GM23338 (cell line): ENCODE measurements around the gene JMJD7. TPM values are rescaled to one million over a fixed set of nuclear protein-coding genes. Genes with fewer than 3 reads are reported as not detected.

Experiments used
- ATAC-seq: fragments of 200-7000 bp; cut with Tn5 transposase; 3 replicates; pipeline ENCODE4 v1.9.1; 2020
- DNase-seq: peaks from one replicate; pipeline ENCODE4 v3.0.0-alpha.2; 2015; ENCODE audit warnings: low spot score
- H2AFZ ChIP-seq: fragments of 200-600 bp; sonication (generic); 2 replicates; pipeline ENCODE4 v1.8.0; 2016; ENCODE audit warnings: antibody characterized with exemption, mild to moderate bottlenecking, moderate library complexity
- H3F3A ChIP-seq: fragments of 200-600 bp; sonication (generic); replicated peaks from 2 replicates; pipeline ENCODE4 v1.8.0; 2017; ENCODE audit warnings: antibody characterized with exemption, mixed run types, low read depth
- H3K27ac ChIP-seq: fragments of 200-600 bp; sonication (generic); 2 replicates; pipeline ENCODE4 v1.6.1; 2016; ENCODE audit warnings: low read depth
- H3K27me3 ChIP-seq: fragments of 200-600 bp; sonication (generic); 2 replicates; pipeline ENCODE4 v1.8.0; 2016; ENCODE audit warnings: mild to moderate bottlenecking, mixed run types, moderate library complexity; ENCODE audit not compliant: insufficient read depth
- H3K36me3 ChIP-seq: fragments of 200-600 bp; sonication (generic); 2 replicates; pipeline ENCODE4 v1.8.0; 2016; ENCODE audit warnings: mild to moderate bottlenecking; ENCODE audit not compliant: insufficient read depth
- H3K4me1 ChIP-seq: fragments of 200-600 bp; sonication (generic); 2 replicates; pipeline ENCODE4 v1.8.0; 2016; ENCODE audit warnings: mild to moderate bottlenecking, moderate library complexity; ENCODE audit not compliant: insufficient read depth
- H3K4me2 ChIP-seq: fragments of 200-600 bp; sonication (generic); 2 replicates; pipeline ENCODE4 v1.7.1; 2017; ENCODE audit warnings: mixed run types
- H3K4me3 ChIP-seq: fragments of 200-600 bp; sonication (generic); 2 replicates; pipeline ENCODE4 v1.6.1; 2016; ENCODE audit warnings: mixed run types
- H3K79me2 ChIP-seq: fragments of 200-600 bp; sonication (generic); replicated peaks from 2 replicates; pipeline ENCODE4 v1.8.0; 2017; ENCODE audit warnings: mild to moderate bottlenecking; ENCODE audit not compliant: insufficient read depth
- H3K9me2 ChIP-seq: fragments of 200-600 bp; sonication (generic); 2 replicates; pipeline ENCODE4 v1.8.0; 2017; ENCODE audit not compliant: insufficient read depth
- H4K20me1 ChIP-seq: fragments of 200-600 bp; sonication (generic); replicated peaks from 2 replicates; pipeline ENCODE4 v1.8.0; 2017; ENCODE audit warnings: mild to moderate bottlenecking; ENCODE audit not compliant: insufficient read depth
- H3K27ac Mint-ChIP-seq: 2 replicates; pipeline ENCODE4 v1.8.0; 2020; ENCODE audit warnings: inconsistent platforms, mild to moderate bottlenecking, moderate library complexity, mixed read lengths
- H3K27me3 Mint-ChIP-seq: 3 replicates; pipeline ENCODE4 v1.8.0; 2022; ENCODE audit warnings: low read depth, mild to moderate bottlenecking, moderate library complexity, mixed read lengths, inconsistent platforms; ENCODE audit not compliant: insufficient read depth, poor library complexity
- H3K36me3 Mint-ChIP-seq: 3 replicates; pipeline ENCODE4 v1.8.0; 2021; ENCODE audit warnings: low read depth, mild to moderate bottlenecking, inconsistent platforms, moderate library complexity, mixed read lengths
- H3K4me1 Mint-ChIP-seq: 3 replicates; pipeline ENCODE4 v1.8.0; 2020; ENCODE audit warnings: mild to moderate bottlenecking, inconsistent platforms, mixed read lengths
- H3K4me3 Mint-ChIP-seq: 3 replicates; pipeline ENCODE4 v1.8.0; 2021; ENCODE audit warnings: moderate library complexity, mild to moderate bottlenecking, inconsistent platforms, mixed read lengths
- H3K9me3 Mint-ChIP-seq: 3 replicates; pipeline ENCODE4 v1.8.0; 2020; ENCODE audit warnings: moderate library complexity, mild to moderate bottlenecking, inconsistent platforms, mixed read lengths
- CREB1 ChIP-seq: fragments of 250-450 bp; sonication (Bioruptor Pico); IDR thresholded peaks from 2 replicates; pipeline ENCODE4 v1.5.0; 2020; ENCODE audit warnings: low read depth, mild to moderate bottlenecking, moderate library complexity
- EZH2phosphoT487 ChIP-seq: fragments of 200-600 bp; sonication (generic); IDR thresholded peaks from one replicate; pipeline ENCODE4 v1.8.1; 2018; ENCODE audit warnings: antibody characterized with exemption; ENCODE audit not compliant: unreplicated experiment
- JUNB ChIP-seq: IDR thresholded peaks from one replicate; pipeline ENCODE4 v1.6.1; 2016; ENCODE audit warnings: antibody characterized with exemption; ENCODE audit not compliant: unreplicated experiment
- NANOG ChIP-seq: IDR thresholded peaks from 2 replicates; pipeline ENCODE4 v1.6.1; 2016; ENCODE audit warnings: antibody characterized with exemption, borderline replicate concordance
- POLR2AphosphoS5 ChIP-seq: IDR thresholded peaks from 2 replicates; pipeline ENCODE4 v1.6.1; 2016; ENCODE audit warnings: antibody characterized with exemption, low read depth
- REST ChIP-seq: IDR thresholded peaks from one replicate; pipeline ENCODE4 v1.6.1; 2018; ENCODE audit warnings: antibody characterized with exemption; ENCODE audit not compliant: unreplicated experiment
- STAT1 ChIP-seq: IDR thresholded peaks from one replicate; pipeline ENCODE4 v1.6.1; 2016; ENCODE audit warnings: antibody characterized with exemption; ENCODE audit not compliant: unreplicated experiment
- ZNF331 ChIP-seq: fragments of 250-450 bp; sonication (Bioruptor Pico); IDR thresholded peaks from 2 replicates; pipeline ENCODE4 v1.5.0; 2020; ENCODE audit warnings: low read depth, mild to moderate bottlenecking, moderate library complexity
- ZNF462 ChIP-seq: fragments of 250-450 bp; sonication (Bioruptor Pico); IDR thresholded peaks from 2 replicates; pipeline ENCODE4 v1.5.0; 2020; ENCODE audit warnings: mild to moderate bottlenecking, moderate library complexity
- polyA plus RNA-seq: library from polyadenylated mRNA; unstranded; fragments of >200 nt; fragmentation: Nextera tagmentation; extraction: Ambion mirVana; gene quantifications from 2 replicates; pipeline ENCODE4 v1.2.1, GENCODE V29; 2016
- total RNA-seq: library from RNA; depleted of rRNA; stranded (reverse); fragments of >200 nt; shearing (Covaris generic); gene quantifications from 2 replicates; pipeline ENCODE4 v1.2.3, GENCODE V29; 2014
- TF ChIP-seq, protein P1 (sequence below), 2 experiments: fragments of 200-600 bp in 1 of 2; sonication (generic) in 1 of 2; conservative IDR thresholded peaks; 2 replicates each; pipeline versions ENCODE4 v1.5.1 to v1.6.1; 2016 to 2017; ENCODE audit warnings: antibody characterized with exemption in 2 of 2, low read depth in 2 of 2, mild to moderate bottlenecking in 2 of 2, moderate library complexity in 1 of 2

The JMJD7 gene
- total and polyA plus RNA-seq, 2 experiments from 2014 or later: 8.5 to 9.2 TPM

GRCh38 chr15:41801850-41802455 lies 25.9 kb upstream of the JMJD7 start:
- H4K20me1 ChIP-seq: no peaks in the 10 kb centered on the region; the same call in none of the 2 replicates
- H3K4me3 ChIP-seq: no peak overlapping the region
- H3K27ac ChIP-seq: no peak overlapping the region
- H3K4me3 Mint-ChIP-seq: no peak overlapping the region
- H3K36me3 Mint-ChIP-seq: no peaks in the 10 kb centered on the region
- H3K4me1 ChIP-seq: no peaks in the 10 kb centered on the region
- no peak overlapping the region for H3K27ac Mint-ChIP-seq
- no peaks in the 10 kb centered on the region for H3K9me3 Mint-ChIP-seq
- TF ChIP-seq NANOG (no peak), CREB1 (CRISPR knock-in tag) (no peak), JUNB (no peak), STAT1 (no peak), ZNF331 (CRISPR knock-in tag) (no peak)
- H3K4me1 Mint-ChIP-seq: peaks cover 2% of the 10 kb centered on the region; the same call in 1 of the 3 replicates
- no peak overlapping the region for H3K4me2 ChIP-seq
- H3K79me2 ChIP-seq: no peaks in the 10 kb centered on the region
- no peaks in the 10 kb centered on the region for H3K9me2 ChIP-seq
- no peaks in the 10 kb centered on the region for H3K27me3 ChIP-seq
- H3K36me3 ChIP-seq: no peaks in the 10 kb centered on the region
- no peak for ATAC-seq
- DNase-seq: no peak
- no peaks in the 10 kb centered on the region for H3F3A ChIP-seq
- H3K27me3 Mint-ChIP-seq: peaks cover 3% of the 10 kb centered on the region
- no peak overlapping the region for H2AFZ ChIP-seq

DNA sequence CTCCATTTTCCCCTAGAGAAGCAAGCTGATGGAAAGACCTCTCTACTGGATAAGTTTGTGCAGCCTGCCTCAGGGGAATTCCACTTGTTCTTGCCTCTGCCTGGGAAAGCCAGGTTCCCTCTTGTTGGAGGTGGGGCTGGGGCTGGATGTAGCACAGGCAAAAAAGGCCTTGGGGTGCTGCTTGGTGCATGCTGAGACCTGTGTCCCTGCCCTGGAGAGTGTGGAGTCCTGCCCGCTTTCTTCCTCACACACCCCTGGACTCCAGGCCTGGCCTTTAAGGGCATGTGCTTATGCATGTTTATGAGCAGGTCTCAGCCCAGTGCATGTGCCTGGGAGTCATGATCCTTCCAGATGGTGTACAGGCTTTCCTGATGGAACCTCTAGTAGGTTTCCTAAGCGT lies 23.5 kb upstream of the JMJD7 start:
- H3K9me3 Mint-ChIP-seq: no peaks in the 10 kb centered on the region; the same call in 2 of the 3 replicates
- H2AFZ ChIP-seq: no peak overlapping the region
- H3K4me3 ChIP-seq: no peak overlapping the region
- H3K4me3 Mint-ChIP-seq: no peak overlapping the region
- peak overlapping the region; percentile 84 for H3K27ac Mint-ChIP-seq
- no peaks in the 10 kb centered on the region for H3F3A ChIP-seq
- no peaks in the 10 kb centered on the region; the same call in 1 of the 2 replicates for H4K20me1 ChIP-seq
- DNase-seq (no peak), ATAC-seq (no peak)
- H3K36me3 ChIP-seq: no peaks in the 10 kb centered on the region
- no peaks in the 10 kb centered on the region for H3K27me3 ChIP-seq
- H3K4me1 Mint-ChIP-seq: peaks cover 6% of the 10 kb centered on the region
- H3K4me2 ChIP-seq: no peak overlapping the region
- H3K4me1 ChIP-seq: no peaks in the 10 kb centered on the region
- no peaks in the 10 kb centered on the region for H3K9me2 ChIP-seq
- no peaks in the 10 kb centered on the region for H3K79me2 ChIP-seq
- peaks cover 3% of the 10 kb centered on the region for H3K27me3 Mint-ChIP-seq
- H3K36me3 Mint-ChIP-seq: no peaks in the 10 kb centered on the region
- H3K27ac ChIP-seq: no peak overlapping the region
- no peak for TF ChIP-seq JUNB
- no peak for TF ChIP-seq NANOG
- TF ChIP-seq EZH2phosphoT487: no peak
- no peak for TF ChIP-seq ZNF462 (CRISPR knock-in tag)
- no peak for TF ChIP-seq STAT1
- no peak for TF ChIP-seq POLR2AphosphoS5
- TF ChIP-seq CREB1 (CRISPR knock-in tag): no peak
- TF ChIP-seq REST: no peak
- TF ChIP-seq, protein P1, sequence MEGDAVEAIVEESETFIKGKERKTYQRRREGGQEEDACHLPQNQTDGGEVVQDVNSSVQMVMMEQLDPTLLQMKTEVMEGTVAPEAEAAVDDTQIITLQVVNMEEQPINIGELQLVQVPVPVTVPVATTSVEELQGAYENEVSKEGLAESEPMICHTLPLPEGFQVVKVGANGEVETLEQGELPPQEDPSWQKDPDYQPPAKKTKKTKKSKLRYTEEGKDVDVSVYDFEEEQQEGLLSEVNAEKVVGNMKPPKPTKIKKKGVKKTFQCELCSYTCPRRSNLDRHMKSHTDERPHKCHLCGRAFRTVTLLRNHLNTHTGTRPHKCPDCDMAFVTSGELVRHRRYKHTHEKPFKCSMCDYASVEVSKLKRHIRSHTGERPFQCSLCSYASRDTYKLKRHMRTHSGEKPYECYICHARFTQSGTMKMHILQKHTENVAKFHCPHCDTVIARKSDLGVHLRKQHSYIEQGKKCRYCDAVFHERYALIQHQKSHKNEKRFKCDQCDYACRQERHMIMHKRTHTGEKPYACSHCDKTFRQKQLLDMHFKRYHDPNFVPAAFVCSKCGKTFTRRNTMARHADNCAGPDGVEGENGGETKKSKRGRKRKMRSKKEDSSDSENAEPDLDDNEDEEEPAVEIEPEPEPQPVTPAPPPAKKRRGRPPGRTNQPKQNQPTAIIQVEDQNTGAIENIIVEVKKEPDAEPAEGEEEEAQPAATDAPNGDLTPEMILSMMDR (conservative IDR thresholded peaks at IDR 0.05; ENCODE audit: low read depth in 2 of 2): no peak
